Mesodermal cell (in vitro differentiated cells): Measurements from ENCODE around the gene CPN2.

ENCODE experiments used
- H3K27ac ChIP-seq: 2 replicates; pipeline ENCODE4 v1.7.0; 2013; ENCODE audit warnings: mild to moderate bottlenecking, low read depth, low read length, moderate library complexity; ENCODE audit not compliant: severe bottlenecking
- H3K36me3 ChIP-seq: 2 replicates; pipeline ENCODE4 v1.7.1; 2013; ENCODE audit warnings: mild to moderate bottlenecking, low read length, moderate library complexity; ENCODE audit not compliant: control insufficient read depth, insufficient read depth
- H3K4me1 ChIP-seq: one replicate; pipeline ENCODE4 v1.7.1; 2013; ENCODE audit warnings: mild to moderate bottlenecking, low read length; ENCODE audit not compliant: insufficient read depth, control insufficient read depth, poor library complexity, severe bottlenecking
- H3K4me3 ChIP-seq: 2 replicates; pipeline ENCODE4 v1.7.0; 2013; ENCODE audit warnings: low read length, control low read depth, mild to moderate bottlenecking; ENCODE audit not compliant: insufficient read depth, poor library complexity, severe bottlenecking; ENCODE audit errors: extremely low read depth
- H3K9me3 ChIP-seq: 2 replicates; pipeline ENCODE4 v1.7.1; 2013; ENCODE audit warnings: mild to moderate bottlenecking, low read length, moderate library complexity; ENCODE audit not compliant: control insufficient read depth
- WGBS, 2 experiments: methylation state at CpG; one replicate each; pipeline ENCODE4 v1.1.5; 2013; ENCODE audit warnings: missing lambda C conversion rate in 2 of 2; ENCODE audit not compliant: insufficient coverage in 2 of 2; 5-methylcytosine and 5-hydroxymethylcytosine counted together

Gene CPN2

GRCh38 chr3:194312743-194313281 is 38.3 kb downstream of the CPN2 start:
- 63 to 68% methylated on average over 2 to 11 of the region's 16 CpGs for WGBS, 2 experiments

DNA sequence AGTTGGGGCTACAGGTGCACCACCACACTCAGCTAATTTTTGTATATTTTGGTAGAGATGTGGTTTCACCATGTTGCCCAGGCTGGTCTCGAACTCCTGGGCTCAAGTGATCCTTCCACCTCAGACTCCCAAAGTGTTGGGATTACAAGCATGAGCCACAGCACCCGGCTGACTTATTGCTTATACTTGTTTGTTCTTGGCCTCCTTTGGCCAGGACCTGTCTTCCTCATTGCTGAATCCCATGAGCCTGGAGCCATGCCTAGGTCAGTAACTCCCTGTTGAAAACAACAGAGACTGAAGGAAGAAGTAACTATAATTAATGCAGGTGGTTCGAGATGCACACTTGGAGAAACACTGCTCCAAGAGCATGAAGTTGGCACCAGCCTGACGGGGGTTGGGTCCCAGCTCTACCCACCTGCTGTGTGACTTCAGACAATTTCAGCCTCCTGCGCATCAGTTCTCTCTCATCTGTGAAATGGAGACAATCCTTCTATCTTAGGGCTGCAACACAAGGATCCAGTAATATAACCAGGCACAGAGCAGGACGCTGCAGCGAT is 38.9 kb downstream of the CPN2 start:
- H3K4me1 ChIP-seq: peaks cover 22% of the 10 kb centered on the region
- H3K9me3 ChIP-seq: no peaks in the 10 kb centered on the region
- H3K36me3 ChIP-seq: no peaks in the 10 kb centered on the region
- 92 to 94% methylated on average over 3 to 4 of the region's 7 CpGs for WGBS, 2 experiments
- H3K4me3 ChIP-seq: no peak overlapping the region
- H3K27ac ChIP-seq: no peak overlapping the region

More at GRCh38 chr3:194312743-194313281, 38.3 kb downstream of the CPN2 start:
- H3K27ac ChIP-seq: peak overlapping the region; percentile 20
- H3K36me3 ChIP-seq: no peaks in the 10 kb centered on the region
- H3K9me3 ChIP-seq: no peaks in the 10 kb centered on the region
- H3K4me1 ChIP-seq: peaks cover 22% of the 10 kb centered on the region
- H3K4me3 ChIP-seq: no peak overlapping the region

- Histone ChIP-seq H3K27ac (no peak overlapping the region), H3K4me3 (no peak overlapping the region), H3K36me3 (no peaks in the 10 kb centered on the region), H3K9me3 (no peaks in the 10 kb centered on the region), H3K4me1 (peaks cover 26% of the 10 kb centered on the region)
- WGBS, 2 experiments: 100% methylated on average over 2 of the region's 2 CpGs
Measured at GRCh38 chr3:194311000-194311399, 40.1 kb downstream of the CPN2 start.

GRCh38 chr3:194310060-194310835 is 40.9 kb downstream of the CPN2 start:
- H3K36me3 ChIP-seq: no peaks in the 10 kb centered on the region
- no peak overlapping the region for H3K27ac ChIP-seq
- H3K4me3 ChIP-seq: no peak overlapping the region
- H3K4me1 ChIP-seq: peaks cover 29% of the 10 kb centered on the region
- no peaks in the 10 kb centered on the region for H3K9me3 ChIP-seq
- WGBS, 2 experiments: 97% methylated on average over 7 to 8 of the region's 11 CpGs

- Histone ChIP-seq H3K4me3 (no peak overlapping the region), H3K36me3 (no peaks in the 10 kb centered on the region), H3K4me1 (peaks cover 19% of the 10 kb centered on the region), H3K9me3 (no peaks in the 10 kb centered on the region), H3K27ac (no peak overlapping the region)
- 95 to 100% methylated on average over 2 to 3 of the region's 8 CpGs for WGBS, 2 experiments
Measured at GRCh38 chr3:194308601-194309449, 42.3 kb downstream of the CPN2 start.

GRCh38 chr3:194307849-194308248 is 43.3 kb downstream of the CPN2 start:
- Histone ChIP-seq H3K27ac (no peak overlapping the region), H3K9me3 (no peaks in the 10 kb centered on the region), H3K36me3 (no peaks in the 10 kb centered on the region), H3K4me3 (no peak overlapping the region), H3K4me1 (peaks cover 13% of the 10 kb centered on the region)
- WGBS, 2 experiments: 87 to 100% methylated on average over 4 to 5 of the region's 8 CpGs

DNA sequence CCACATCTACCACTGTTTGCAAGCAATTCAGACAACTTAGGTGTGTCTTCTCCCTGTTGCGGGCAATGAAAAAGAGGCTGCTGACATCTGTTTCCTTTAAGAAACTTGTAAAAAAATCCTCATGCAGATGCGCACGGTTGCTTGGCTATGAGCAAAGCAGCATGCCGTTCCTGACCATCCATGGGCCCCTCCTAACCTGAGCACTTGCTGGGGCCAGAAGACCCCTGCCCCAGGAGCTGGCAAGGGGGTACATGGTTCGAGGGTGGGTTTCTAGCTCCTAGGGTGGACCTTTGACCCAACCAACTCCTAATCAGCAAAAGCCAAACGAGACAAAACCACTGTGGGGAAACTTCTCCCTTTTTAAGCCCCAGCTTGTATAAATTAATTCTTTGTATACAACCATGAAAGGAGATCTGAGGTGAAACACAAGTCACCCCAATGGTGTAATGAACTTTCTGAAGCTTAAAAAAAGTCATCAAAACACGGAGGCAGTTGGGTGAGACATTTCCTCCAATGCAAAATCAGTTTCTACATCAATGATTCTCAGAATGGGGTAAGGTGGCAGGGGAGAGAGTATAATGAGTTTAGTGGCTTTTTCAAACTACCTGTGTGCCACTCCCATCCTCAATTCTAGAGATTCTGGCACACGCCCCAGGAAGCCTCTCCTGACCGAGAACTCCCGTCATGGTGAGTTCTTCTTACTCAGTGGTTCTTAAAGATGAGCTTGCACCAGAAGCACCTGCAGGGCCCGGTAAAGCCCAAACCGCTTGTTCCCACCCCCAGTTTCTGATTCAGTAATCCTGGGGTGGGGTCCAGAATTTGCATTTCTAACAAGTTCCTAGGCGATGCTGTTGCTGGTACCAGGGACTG is 44.1 kb downstream of the CPN2 start:
- H3K27ac ChIP-seq: no peak overlapping the region
- no peak overlapping the region for H3K4me3 ChIP-seq
- H3K36me3 ChIP-seq: no peaks in the 10 kb centered on the region
- whole genome bisulfite sequencing, 2 experiments: 86% methylated on average over 10 of the region's 13 CpGs
- H3K9me3 ChIP-seq: no peaks in the 10 kb centered on the region
- peaks cover 11% of the 10 kb centered on the region for H3K4me1 ChIP-seq

GRCh38 chr3:194306109-194306686 is 44.9 kb downstream of the CPN2 start:
- no peaks in the 10 kb centered on the region for H3K36me3 ChIP-seq
- 54 to 62% methylated on average over 5 to 9 of the region's 11 CpGs for WGBS, 2 experiments
- H3K9me3 ChIP-seq: no peaks in the 10 kb centered on the region
- H3K27ac ChIP-seq: no peak overlapping the region
- H3K4me1 ChIP-seq: peaks cover 12% of the 10 kb centered on the region
- H3K4me3 ChIP-seq: no peak overlapping the region

DNA sequence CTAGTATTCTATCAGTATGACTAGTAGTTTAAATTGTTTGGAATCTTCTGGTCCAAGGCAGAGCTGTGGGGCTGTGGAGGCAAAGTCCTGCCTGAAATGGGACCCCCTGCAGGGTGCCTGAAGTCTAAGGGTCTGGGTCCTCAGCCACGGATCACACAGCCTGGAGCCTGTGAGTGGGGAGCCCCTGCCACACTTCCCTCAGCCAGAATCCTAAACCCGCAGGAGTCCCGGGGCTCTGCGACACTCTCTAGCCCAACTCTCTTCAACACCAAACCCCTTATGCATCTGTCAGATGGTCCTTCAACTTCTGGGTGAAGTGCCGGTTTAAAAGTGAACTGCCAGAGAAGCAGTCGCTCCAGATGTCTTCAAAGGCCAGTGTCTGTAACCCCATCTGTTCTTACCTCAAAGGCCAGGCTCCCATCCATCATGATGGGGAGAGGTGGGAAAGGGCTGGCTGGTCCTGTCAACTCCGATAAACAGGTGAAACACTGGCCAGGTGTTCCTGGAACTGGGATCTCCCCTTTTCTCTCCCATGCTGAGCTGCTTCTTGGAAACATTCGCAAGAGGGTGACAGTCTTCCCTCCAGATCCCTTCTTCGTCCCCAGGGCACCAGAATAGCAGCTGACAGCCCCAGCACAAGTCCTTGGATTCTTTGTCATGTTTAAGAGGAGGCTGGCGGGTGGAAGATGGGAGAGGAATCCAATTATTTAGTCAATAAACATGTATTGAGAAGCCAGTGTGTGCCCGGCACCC is 45.6 kb downstream of the CPN2 start:
- Histone ChIP-seq H3K27ac (no peak overlapping the region), H3K9me3 (no peaks in the 10 kb centered on the region), H3K4me1 (peaks cover 16% of the 10 kb centered on the region), H3K36me3 (no peaks in the 10 kb centered on the region), H3K4me3 (no peak overlapping the region)
- WGBS, 2 experiments: 64 to 66% methylated on average over 9 of the region's 11 CpGs
